Ishikawa (cell line): ENCODE measurements around the gene PPP4C.

Experiments used
- CEBPB ChIP-seq: IDR thresholded peaks from 2 replicates; pipeline ENCODE4 v1.6.1; 2012
- CREB1 ChIP-seq: IDR thresholded peaks from 2 replicates; pipeline ENCODE4 v1.6.1; 2012; ENCODE audit warnings: low read depth
- EGR1 ChIP-seq: IDR thresholded peaks from 2 replicates; pipeline ENCODE4 v1.6.1; 2012
- EP300 ChIP-seq: IDR thresholded peaks from 2 replicates; pipeline ENCODE4 v1.6.1; 2012; ENCODE audit warnings: borderline replicate concordance
- FOXM1 ChIP-seq: IDR thresholded peaks from 2 replicates; pipeline ENCODE4 v1.6.1; 2012; ENCODE audit warnings: low read depth, borderline replicate concordance
- MAX ChIP-seq: IDR thresholded peaks from 2 replicates; pipeline ENCODE4 v1.6.1; 2012
- NFIC ChIP-seq: IDR thresholded peaks from 2 replicates; pipeline ENCODE4 v1.6.1; 2012
- RAD21 ChIP-seq: IDR thresholded peaks from 2 replicates; pipeline ENCODE4 v1.6.1; 2012; ENCODE audit warnings: low read depth
- TAF1 ChIP-seq: IDR thresholded peaks from 2 replicates; pipeline ENCODE4 v1.6.1; 2012; ENCODE audit warnings: low read depth, mild to moderate bottlenecking
- TCF12 ChIP-seq: IDR thresholded peaks from 2 replicates; pipeline ENCODE4 v1.6.1; 2012; ENCODE audit warnings: low read depth
- TEAD4 ChIP-seq: IDR thresholded peaks from 2 replicates; pipeline ENCODE4 v1.6.1; 2012
- USF1 ChIP-seq: IDR thresholded peaks from 2 replicates; pipeline ENCODE4 v1.6.1; 2012
- YY1 ChIP-seq: IDR thresholded peaks from 2 replicates; pipeline ENCODE4 v1.6.1; 2012; ENCODE audit warnings: low read depth
- ZBTB7A ChIP-seq: IDR thresholded peaks from 2 replicates; pipeline ENCODE4 v1.6.1; 2012; ENCODE audit warnings: low read depth
- TF ChIP-seq, protein P1 (sequence below): IDR thresholded peaks from 2 replicates; pipeline ENCODE4 v1.6.1; 2012; ENCODE audit warnings: low read depth, mild to moderate bottlenecking

PPP4C gene

DNA sequence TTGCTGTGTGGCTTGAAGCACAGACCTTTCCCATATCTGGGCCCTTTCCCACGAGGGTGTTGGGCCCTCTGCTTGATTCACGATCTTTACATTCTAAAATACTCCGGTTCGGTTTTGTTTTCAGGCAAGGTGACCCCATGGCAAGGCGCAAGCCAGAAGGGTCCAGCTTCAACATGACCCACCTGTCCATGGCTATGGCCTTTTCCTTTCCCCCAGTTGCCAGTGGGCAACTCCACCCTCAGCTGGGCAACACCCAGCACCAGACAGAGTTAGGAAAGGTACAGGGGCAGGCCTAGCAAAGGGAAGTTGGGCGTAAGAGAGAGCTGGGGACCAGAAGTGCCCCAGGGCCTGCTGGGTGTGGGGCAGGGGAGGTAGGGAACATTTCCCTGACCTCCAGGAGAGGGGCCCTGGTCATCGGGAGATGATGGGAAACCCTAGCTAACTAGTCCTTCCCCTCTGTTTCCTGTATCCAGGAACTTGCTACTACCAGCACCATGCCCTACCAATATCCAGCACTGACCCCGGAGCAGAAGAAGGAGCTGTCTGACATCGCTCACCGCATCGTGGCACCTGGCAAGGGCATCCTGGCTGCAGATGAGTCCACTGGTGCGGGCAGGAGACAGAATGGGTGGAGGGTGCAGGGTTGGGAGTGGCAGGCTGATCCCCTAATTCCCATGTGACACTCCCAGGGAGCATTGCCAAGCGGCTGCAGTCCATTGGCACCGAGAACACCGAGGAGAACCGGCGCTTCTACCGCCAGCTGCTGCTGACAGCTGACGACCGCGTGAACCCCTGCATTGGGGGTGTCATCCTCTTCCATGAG is 8.8 kb upstream of the PPP4C start:
- TF ChIP-seq CEBPB (no peak), TAF1 (no peak), FOXM1 (no peak), EP300 (no peak), YY1 (no peak), ZBTB7A (no peak), USF1 (no peak), RAD21 (no peak), NFIC (no peak), EGR1 (no peak), MAX (no peak), TEAD4 (no peak), CREB1 (no peak)
- TF ChIP-seq, protein P1, sequence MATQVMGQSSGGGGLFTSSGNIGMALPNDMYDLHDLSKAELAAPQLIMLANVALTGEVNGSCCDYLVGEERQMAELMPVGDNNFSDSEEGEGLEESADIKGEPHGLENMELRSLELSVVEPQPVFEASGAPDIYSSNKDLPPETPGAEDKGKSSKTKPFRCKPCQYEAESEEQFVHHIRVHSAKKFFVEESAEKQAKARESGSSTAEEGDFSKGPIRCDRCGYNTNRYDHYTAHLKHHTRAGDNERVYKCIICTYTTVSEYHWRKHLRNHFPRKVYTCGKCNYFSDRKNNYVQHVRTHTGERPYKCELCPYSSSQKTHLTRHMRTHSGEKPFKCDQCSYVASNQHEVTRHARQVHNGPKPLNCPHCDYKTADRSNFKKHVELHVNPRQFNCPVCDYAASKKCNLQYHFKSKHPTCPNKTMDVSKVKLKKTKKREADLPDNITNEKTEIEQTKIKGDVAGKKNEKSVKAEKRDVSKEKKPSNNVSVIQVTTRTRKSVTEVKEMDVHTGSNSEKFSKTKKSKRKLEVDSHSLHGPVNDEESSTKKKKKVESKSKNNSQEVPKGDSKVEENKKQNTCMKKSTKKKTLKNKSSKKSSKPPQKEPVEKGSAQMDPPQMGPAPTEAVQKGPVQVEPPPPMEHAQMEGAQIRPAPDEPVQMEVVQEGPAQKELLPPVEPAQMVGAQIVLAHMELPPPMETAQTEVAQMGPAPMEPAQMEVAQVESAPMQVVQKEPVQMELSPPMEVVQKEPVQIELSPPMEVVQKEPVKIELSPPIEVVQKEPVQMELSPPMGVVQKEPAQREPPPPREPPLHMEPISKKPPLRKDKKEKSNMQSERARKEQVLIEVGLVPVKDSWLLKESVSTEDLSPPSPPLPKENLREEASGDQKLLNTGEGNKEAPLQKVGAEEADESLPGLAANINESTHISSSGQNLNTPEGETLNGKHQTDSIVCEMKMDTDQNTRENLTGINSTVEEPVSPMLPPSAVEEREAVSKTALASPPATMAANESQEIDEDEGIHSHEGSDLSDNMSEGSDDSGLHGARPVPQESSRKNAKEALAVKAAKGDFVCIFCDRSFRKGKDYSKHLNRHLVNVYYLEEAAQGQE = no peak

DNA sequence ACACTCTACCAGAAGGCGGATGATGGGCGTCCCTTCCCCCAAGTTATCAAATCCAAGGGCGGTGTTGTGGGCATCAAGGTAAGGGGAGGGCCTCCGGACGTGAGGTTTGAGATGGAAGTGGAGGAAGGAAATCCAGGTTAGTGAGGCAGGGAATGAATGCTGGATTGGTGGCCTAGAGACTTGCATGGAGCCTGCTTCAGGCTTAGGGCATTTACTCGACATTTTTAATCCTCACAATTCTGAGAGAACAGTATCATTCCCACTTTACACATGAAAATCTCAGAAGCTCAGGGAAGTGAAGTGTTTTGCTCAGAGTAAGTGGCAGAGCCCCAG is 8.2 kb upstream of the PPP4C start:
- TF ChIP-seq MAX (no peak), TCF12 (no peak), RAD21 (no peak), CREB1 (no peak), FOXM1 (no peak), ZBTB7A (no peak), TAF1 (no peak)

DNA sequence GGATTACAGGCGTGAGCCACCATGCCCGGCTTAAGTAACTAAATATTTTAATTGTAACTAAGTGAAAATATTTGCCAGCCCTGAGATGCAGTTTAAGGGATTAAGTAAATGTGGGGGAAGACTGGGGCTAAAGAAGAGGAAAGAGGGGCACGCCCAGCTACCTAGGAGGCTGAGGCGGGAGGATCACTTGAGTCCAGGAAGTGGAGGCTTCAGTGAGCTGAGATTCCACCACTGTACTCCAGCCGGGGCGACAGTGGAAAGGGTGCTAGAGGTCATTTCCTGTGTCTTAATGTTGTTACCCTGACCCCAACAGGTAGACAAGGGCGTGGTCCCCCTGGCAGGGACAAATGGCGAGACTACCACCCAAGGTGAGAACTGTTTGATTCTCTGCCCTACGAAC is 7.5 kb upstream of the PPP4C start:
- TF ChIP-seq CEBPB = no peak

- TF ChIP-seq RAD21 (peak; percentile 21; the same call in 1 of the 2 replicates), NFIC (no peak)
Observed at GRCh38 chr16:30068750-30069610, 6.8 kb upstream of the PPP4C start.

DNA sequence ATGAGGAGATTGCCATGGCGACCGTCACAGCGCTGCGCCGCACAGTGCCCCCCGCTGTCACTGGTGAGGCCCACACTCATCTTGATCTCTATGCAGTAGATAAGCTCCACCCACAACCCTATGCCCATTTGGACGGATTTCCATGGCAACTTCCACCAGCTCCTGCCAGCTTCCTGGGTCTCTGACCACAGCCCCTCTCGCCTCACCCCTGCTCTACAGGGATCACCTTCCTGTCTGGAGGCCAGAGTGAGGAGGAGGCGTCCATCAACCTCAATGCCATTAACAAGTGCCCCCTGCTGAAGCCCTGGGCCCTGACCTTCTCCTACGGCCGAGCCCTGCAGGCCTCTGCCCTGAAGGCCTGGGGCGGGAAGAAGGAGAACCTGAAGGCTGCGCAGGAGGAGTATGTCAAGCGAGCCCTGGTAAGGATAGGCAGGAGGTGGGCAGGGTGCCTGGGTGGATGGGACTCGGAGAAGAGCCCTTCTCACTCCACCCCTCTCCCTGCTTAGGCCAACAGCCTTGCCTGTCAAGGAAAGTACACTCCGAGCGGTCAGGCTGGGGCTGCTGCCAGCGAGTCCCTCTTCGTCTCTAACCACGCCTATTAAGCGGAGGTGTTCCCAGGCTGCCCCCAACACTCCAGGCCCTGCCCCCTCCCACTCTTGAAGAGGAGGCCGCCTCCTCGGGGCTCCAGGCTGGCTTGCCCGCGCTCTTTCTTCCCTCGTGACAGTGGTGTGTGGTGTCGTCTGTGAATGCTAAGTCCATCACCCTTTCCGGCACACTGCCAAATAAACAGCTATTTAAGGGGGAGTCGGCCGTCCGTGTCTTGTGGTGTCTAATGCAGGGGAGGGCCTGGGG is 6.0 kb upstream of the PPP4C start:
- no peak for TF ChIP-seq CREB1
- TF ChIP-seq YY1 = no peak
- no peak for TF ChIP-seq TCF12
- no peak for TF ChIP-seq RAD21
- TF ChIP-seq ZBTB7A = no peak
- TF ChIP-seq TAF1 = no peak
- TF ChIP-seq, protein P1 = no peak
- TF ChIP-seq FOXM1 = no peak
- no peak for TF ChIP-seq CEBPB
- no peak for TF ChIP-seq MAX
- no peak for TF ChIP-seq EP300
- TF ChIP-seq TEAD4 = no peak
- no peak for TF ChIP-seq NFIC
- no peak for TF ChIP-seq USF1
- TF ChIP-seq EGR1 = no peak
